Stomach (tissue), 9 donors: Measurements from ENCODE around the gene DGCR8. TPM values are rescaled to one million over a fixed set of nuclear protein-coding genes. Genes with fewer than 3 reads are reported as not detected.

Experiments used
- DNase-seq, 2 donors: peaks; one replicate each; pipeline versions ENCODE4 v3.0.0 to v3.0.0-alpha.2; 2013 to 2019
- H3K27ac ChIP-seq, 5 donors: fragments of 200-600 bp in 4 of 5; sonication (generic) in 4 of 5; one replicate each; pipeline ENCODE4 v1.5.1; 2013 to 2019; ENCODE audit warnings: mild to moderate bottlenecking in 1 of 5, moderate library complexity in 1 of 5
- H3K27me3 ChIP-seq, 3 donors: fragments of 200-600 bp; sonication (generic); one replicate each; pipeline ENCODE4 v1.5.1; 2017 to 2019; ENCODE audit warnings: mixed run types in 1 of 3
- H3K36me3 ChIP-seq, 4 donors: fragments of 200-600 bp; sonication (generic); 1 replicate in 3 of 4; 2 replicates in 1 of 4; pipeline ENCODE4 v1.5.1; 2016 to 2019
- H3K4me1 ChIP-seq, 4 donors: fragments of 200-600 bp; sonication (generic); one replicate each; pipeline ENCODE4 v1.5.1; 2016 to 2019
- H3K4me3 ChIP-seq, 4 donors: fragments of 200-600 bp; sonication (generic) in 3 of 4; one replicate each; pipeline ENCODE4 v1.5.1; 2016 to 2019; ENCODE audit warnings: mild to moderate bottlenecking in 1 of 4
- H3K9me3 ChIP-seq, 4 donors: fragments of 200-600 bp; sonication (generic); one replicate each; pipeline ENCODE4 v1.5.1; 2016 to 2019
- CTCF ChIP-seq, 7 experiments: fragments of 450-650 bp in 4 of 7; fragments of 200-600 bp in 3 of 7; sonication (generic) in 3 of 7; IDR thresholded peaks; one replicate each; pipeline ENCODE4 v1.5.1; 2016 to 2019; ENCODE audit warnings: antibody characterized with exemption in 7 of 7, control low read depth in 2 of 7, mild to moderate bottlenecking in 1 of 7
- EP300 ChIP-seq: sonication (generic); formaldehyde crosslinking; IDR thresholded peaks from one replicate; pipeline ENCODE4 v1.6.1; 2017; ENCODE audit warnings: antibody characterized with exemption
- POLR2A ChIP-seq, 4 donors: fragments of 450-650 bp; IDR thresholded peaks; one replicate each; pipeline ENCODE4 v1.6.1; 2016; ENCODE audit warnings: antibody characterized with exemption in 4 of 4, control low read depth in 2 of 4, mild to moderate bottlenecking in 1 of 4, moderate library complexity in 1 of 4
- POLR2AphosphoS5 ChIP-seq, 3 donors: sonication (generic); formaldehyde crosslinking; IDR thresholded peaks; one replicate each; pipeline ENCODE4 v1.6.1; 2016; ENCODE audit warnings: antibody characterized with exemption in 3 of 3
- WGBS, 5 donors: extraction: QIAGEN DNeasy Blood & Tissue Kit in 3 of 5; methylation state at CpG; one replicate each; pipeline versions ENCODE4 v1.1.5 to v1.1.7; 2013 to 2018; 5-methylcytosine and 5-hydroxymethylcytosine counted together
- intact Hi-C: fragments of 100-400 bp; cut with DNase I; formaldehyde crosslinking; loops from one replicate; pipeline ENCODE4 v1.15.1; 2023; ENCODE audit warnings: low total_unique reads
- polyA plus RNA-seq, 3 donors: library from polyadenylated mRNA; stranded (reverse); fragments of 200-250 nt; gene quantifications; one replicate each; pipeline ENCODE4 v1.2.3, GENCODE V29; 2013
- total RNA-seq, 5 donors: library from RNA; depleted of rRNA; stranded (reverse); fragments of >200 nt; gene quantifications; one replicate each; pipeline versions ENCODE4 v1.1.0 to v1.2.3, GENCODE V29; 2014 to 2016
- donor health status: healthy with polysubstance abuse.
- donor health status: Bipolar disorder and iron deficiency.
- donor health status: healthy.

DGCR8 gene
- total and polyA plus RNA-seq, 8 donors = 7.8 to 55.4 (median 30.6) TPM

DNA sequence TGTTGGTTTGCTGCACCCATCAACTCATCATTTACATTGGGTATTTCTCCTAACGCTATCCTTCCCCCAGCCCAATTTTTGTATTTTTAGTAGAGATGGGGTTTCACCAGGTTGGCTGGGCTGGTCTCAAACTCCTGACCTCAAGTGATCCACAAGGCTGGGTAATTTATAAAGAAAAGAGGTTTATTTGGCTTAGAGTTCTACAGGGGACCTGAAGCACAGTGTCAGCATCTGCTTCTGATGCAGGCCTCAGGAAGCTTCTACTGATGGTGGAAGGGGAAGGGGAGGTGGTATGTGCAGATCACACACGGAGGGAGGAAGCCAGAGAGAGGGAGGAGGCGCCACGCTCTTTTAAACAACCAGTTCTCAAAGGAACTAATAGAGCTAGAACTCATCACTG is 33.3 kb upstream of the DGCR8 start:
- H3K27me3 ChIP-seq = no peaks in the 10 kb centered on the region

GRCh38 chr22:20051927-20052308 is 28.1 kb upstream of the DGCR8 start:
- 90 to 100% (median 94%) methylated on average over 3 to 6 of the region's 6 CpGs for WGBS, 5 donors
- peaks cover 53 to 95% (median 91%) of the 10 kb centered on the region in 4 donors for H3K36me3 ChIP-seq

More for the DNA sequence above, 33.3 kb upstream of the DGCR8 start:
- DNase-seq = no peak
- Histone ChIP-seq H3K36me3 (peaks cover 40 to 94% (median 89%) of the 10 kb centered on the region in 4 donors), H3K9me3 (no peaks in the 10 kb centered on the region), H3K4me3 (no peak overlapping the region), H3K27ac (no peak overlapping the region), H3K4me1 (no peaks in the 10 kb centered on the region)
- TF ChIP-seq EP300 (no peak), POLR2AphosphoS5 (IDR thresholded peaks at IDR 0.05) (no peak), POLR2A (IDR thresholded peaks at IDR 0.05) (no peak), CTCF (IDR thresholded peaks at IDR 0.05) (no peak)
- WGBS, 5 donors = 85 to 95% (median 93%) methylated on average over 4 of the region's 4 CpGs
- intact Hi-C loops = no loop called here

GRCh38 chr22:20052309-20053259 is 27.5 kb upstream of the DGCR8 start:
- DNase-seq = peak; percentile 58 to 73
- Histone ChIP-seq H3K27ac (no peak overlapping the region), H3K9me3 (no peaks in the 10 kb centered on the region), H3K4me3 (no peak overlapping the region), H3K4me1 (no peaks in the 10 kb centered on the region), H3K27me3 (no peaks in the 10 kb centered on the region), H3K36me3 (peaks cover 54 to 95% (median 91%) of the 10 kb centered on the region in 4 donors)
- intact Hi-C loops = no loop called here
- no peak for TF ChIP-seq EP300
- no peak for TF ChIP-seq POLR2A (IDR thresholded peaks at IDR 0.05)
- no peak for TF ChIP-seq CTCF (IDR thresholded peaks at IDR 0.05)
- TF ChIP-seq POLR2AphosphoS5 (IDR thresholded peaks at IDR 0.05) = no peak
- WGBS, 5 donors = 67 to 78% (median 73%) methylated on average over 22 to 26 of the region's 26 CpGs

More at GRCh38 chr22:20051927-20052308, 28.1 kb upstream of the DGCR8 start:
- Histone ChIP-seq H3K4me3 (no peak overlapping the region), H3K4me1 (no peaks in the 10 kb centered on the region), H3K27ac (no peak overlapping the region), H3K27me3 (no peaks in the 10 kb centered on the region), H3K9me3 (no peaks in the 10 kb centered on the region)
- no peak for DNase-seq
- intact Hi-C loops = no loop called here
- TF ChIP-seq CTCF (IDR thresholded peaks at IDR 0.05) (no peak), POLR2AphosphoS5 (IDR thresholded peaks at IDR 0.05) (no peak), POLR2A (IDR thresholded peaks at IDR 0.05) (no peak), EP300 (no peak)

DNA sequence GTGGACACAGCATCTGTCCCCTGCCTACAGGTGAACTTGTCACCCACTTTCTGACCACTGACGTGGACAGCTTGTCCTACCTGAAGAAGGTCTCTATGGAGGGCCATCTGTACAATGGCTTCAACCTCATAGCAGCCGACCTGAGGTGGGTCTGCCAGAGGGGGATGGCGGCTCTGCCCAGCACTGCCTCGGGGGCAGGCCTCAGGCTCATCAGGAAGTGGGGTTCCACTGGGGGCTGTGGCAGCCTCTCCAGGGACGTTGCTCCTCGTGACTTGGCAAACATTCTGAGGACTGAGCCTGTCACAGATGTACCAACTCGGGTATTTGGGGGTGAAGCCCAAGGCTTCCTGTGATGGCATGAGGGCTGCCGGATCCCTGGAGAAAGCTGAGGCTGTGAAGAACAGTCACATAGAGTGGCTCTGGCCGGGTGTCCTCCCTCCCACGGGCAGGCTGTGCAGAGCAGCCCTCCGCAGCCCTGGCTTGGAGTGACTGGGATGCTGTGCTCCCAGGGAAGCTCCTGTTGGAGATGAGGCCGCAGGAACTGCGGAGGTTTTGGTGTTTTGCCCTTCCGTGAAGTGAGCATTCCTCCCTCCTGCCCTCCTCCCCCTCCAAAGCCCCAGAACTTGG is 26.5 kb upstream of the DGCR8 start:
- 92 to 95% (median 93%) methylated on average over 7 to 14 of the region's 14 CpGs for WGBS, 5 donors
- no peaks in the 10 kb centered on the region for H3K4me1 ChIP-seq
- DNase-seq = no peak
- no peak for TF ChIP-seq POLR2A (IDR thresholded peaks at IDR 0.05)
- no peak for TF ChIP-seq EP300
- TF ChIP-seq CTCF (IDR thresholded peaks at IDR 0.05) = no peak
- TF ChIP-seq POLR2AphosphoS5 (IDR thresholded peaks at IDR 0.05) = no peak
- intact Hi-C loops = no loop called here
- peaks cover 56 to 95% (median 91%) of the 10 kb centered on the region in 4 donors for H3K36me3 ChIP-seq
- H3K4me3 ChIP-seq = no peak overlapping the region
- no peaks in the 10 kb centered on the region for H3K27me3 ChIP-seq
- no peaks in the 10 kb centered on the region for H3K9me3 ChIP-seq
- H3K27ac ChIP-seq = no peak overlapping the region
